DOHH2 (cell line): ENCODE data around the gene ANO8.
A peak's percentile ranks its signal among the peaks of the same experiment; 100 is the strongest.

Experiments used
- H3F3A ChIP-seq: fragments of 200-600 bp; sonication (generic), shearing (Covaris generic); 2 replicates; pipeline ENCODE4 v1.6.0; 2016; ENCODE audit warnings: antibody characterized with exemption, mild to moderate bottlenecking; ENCODE audit not compliant: control insufficient read depth, insufficient read depth
- H3K27ac ChIP-seq: fragments of 200-600 bp; sonication (generic); 2 replicates; pipeline ENCODE4 v1.5.1; 2014; ENCODE audit warnings: low read depth, mild to moderate bottlenecking, low read length, moderate library complexity
- H3K27me3 ChIP-seq: fragments of 200-600 bp; sonication (generic); 2 replicates; pipeline ENCODE4 v1.6.1; 2014; ENCODE audit warnings: mild to moderate bottlenecking, low read length, mixed read lengths; ENCODE audit not compliant: control insufficient read depth
- H3K36me3 ChIP-seq: fragments of 200-600 bp; sonication (generic); 2 replicates; pipeline ENCODE4 v1.6.1; 2014; ENCODE audit warnings: mild to moderate bottlenecking, low read length, moderate library complexity, mixed read lengths; ENCODE audit not compliant: control insufficient read depth
- H3K4me1 ChIP-seq: fragments of 200-600 bp; sonication (generic); 2 replicates; pipeline ENCODE4 v1.6.1; 2014; ENCODE audit warnings: mild to moderate bottlenecking, low read length, mixed read lengths; ENCODE audit not compliant: control insufficient read depth
- H3K4me2 ChIP-seq: fragments of 200-600 bp; sonication (generic); 2 replicates; pipeline ENCODE4 v1.6.0; 2014; ENCODE audit warnings: mild to moderate bottlenecking, low read length, moderate library complexity
- H3K4me3 ChIP-seq: fragments of 200-600 bp; sonication (generic); 2 replicates; pipeline ENCODE4 v1.5.1; 2014; ENCODE audit warnings: mild to moderate bottlenecking, low read length, mixed read lengths
- H3K79me2 ChIP-seq: fragments of 200-600 bp; sonication (generic); 2 replicates; pipeline ENCODE4 v1.6.1; 2014; ENCODE audit warnings: mild to moderate bottlenecking, low read length, mixed read lengths; ENCODE audit not compliant: control insufficient read depth
- H3K9me2 ChIP-seq: fragments of 200-600 bp; sonication (generic); replicated peaks from 2 replicates; pipeline ENCODE4 v1.6.1; 2014; ENCODE audit warnings: mild to moderate bottlenecking, low read length, mixed read lengths; ENCODE audit not compliant: control insufficient read depth
- H3K9me3 ChIP-seq: fragments of 200-600 bp; sonication (generic); 2 replicates; pipeline ENCODE4 v1.6.1; 2014; ENCODE audit warnings: antibody characterized with exemption, low read length, mixed read lengths; ENCODE audit not compliant: control insufficient read depth, insufficient read depth
- H4K20me1 ChIP-seq: fragments of 200-600 bp; sonication (generic); 2 replicates; pipeline ENCODE4 v1.6.0; 2014; ENCODE audit warnings: low read depth, mild to moderate bottlenecking, antibody characterized with exemption, low read length, moderate library complexity; ENCODE audit not compliant: control insufficient read depth, insufficient read depth
- EZH2phosphoT487 ChIP-seq: fragments of 200-600 bp; sonication (generic); IDR thresholded peaks from 2 replicates; pipeline ENCODE4 v1.6.1; 2017; ENCODE audit warnings: borderline replicate concordance, mild to moderate bottlenecking, antibody characterized with exemption, low read length, moderate library complexity, mixed read lengths
- TF ChIP-seq, protein P1 (sequence below): fragments of 200-600 bp; sonication (generic); IDR thresholded peaks from one replicate; pipeline ENCODE4 v1.5.1; 2014; ENCODE audit warnings: antibody characterized with exemption, mild to moderate bottlenecking, low read depth, low read length; ENCODE audit not compliant: poor library complexity, severe bottlenecking

The ANO8 gene

DNA sequence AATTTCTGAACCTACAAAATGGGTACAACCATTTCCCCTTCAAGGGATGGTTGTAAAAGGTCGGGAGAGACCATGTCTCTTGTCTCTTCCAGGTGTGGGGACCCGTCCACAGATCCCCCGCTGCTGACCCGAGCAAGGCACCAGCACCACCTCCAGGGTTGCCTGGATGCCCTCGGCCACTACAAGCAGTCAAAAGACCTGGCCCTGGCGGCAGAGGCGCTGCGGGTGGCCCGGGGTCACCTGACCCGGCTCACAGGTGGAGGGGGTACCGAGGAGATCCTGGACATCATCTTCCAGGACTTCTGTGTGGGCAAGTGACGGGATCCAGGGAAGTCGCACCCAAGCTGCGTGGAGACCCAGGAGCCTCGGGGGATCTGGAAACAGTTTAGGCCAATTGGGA is 6.7 kb upstream of the ANO8 start:
- no peaks in the 10 kb centered on the region; the same call in 1 of the 2 replicates for H4K20me1 ChIP-seq
- no peak overlapping the region for H3K4me2 ChIP-seq
- no peaks in the 10 kb centered on the region for H3K9me3 ChIP-seq
- no peak overlapping the region for H3K27ac ChIP-seq
- H3K36me3 ChIP-seq, result peaks cover 44% of the 10 kb centered on the region
- no peaks in the 10 kb centered on the region for H3K9me2 ChIP-seq
- peaks cover 25% of the 10 kb centered on the region for H3K79me2 ChIP-seq
- no peaks in the 10 kb centered on the region for H3K27me3 ChIP-seq
- H3K4me3 ChIP-seq, result no peak overlapping the region
- peaks cover 6% of the 10 kb centered on the region for H3F3A ChIP-seq
- peaks cover 35% of the 10 kb centered on the region for H3K4me1 ChIP-seq
- TF ChIP-seq EZH2phosphoT487, result no peak
- TF ChIP-seq, protein P1, sequence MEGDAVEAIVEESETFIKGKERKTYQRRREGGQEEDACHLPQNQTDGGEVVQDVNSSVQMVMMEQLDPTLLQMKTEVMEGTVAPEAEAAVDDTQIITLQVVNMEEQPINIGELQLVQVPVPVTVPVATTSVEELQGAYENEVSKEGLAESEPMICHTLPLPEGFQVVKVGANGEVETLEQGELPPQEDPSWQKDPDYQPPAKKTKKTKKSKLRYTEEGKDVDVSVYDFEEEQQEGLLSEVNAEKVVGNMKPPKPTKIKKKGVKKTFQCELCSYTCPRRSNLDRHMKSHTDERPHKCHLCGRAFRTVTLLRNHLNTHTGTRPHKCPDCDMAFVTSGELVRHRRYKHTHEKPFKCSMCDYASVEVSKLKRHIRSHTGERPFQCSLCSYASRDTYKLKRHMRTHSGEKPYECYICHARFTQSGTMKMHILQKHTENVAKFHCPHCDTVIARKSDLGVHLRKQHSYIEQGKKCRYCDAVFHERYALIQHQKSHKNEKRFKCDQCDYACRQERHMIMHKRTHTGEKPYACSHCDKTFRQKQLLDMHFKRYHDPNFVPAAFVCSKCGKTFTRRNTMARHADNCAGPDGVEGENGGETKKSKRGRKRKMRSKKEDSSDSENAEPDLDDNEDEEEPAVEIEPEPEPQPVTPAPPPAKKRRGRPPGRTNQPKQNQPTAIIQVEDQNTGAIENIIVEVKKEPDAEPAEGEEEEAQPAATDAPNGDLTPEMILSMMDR, result no peak

DNA sequence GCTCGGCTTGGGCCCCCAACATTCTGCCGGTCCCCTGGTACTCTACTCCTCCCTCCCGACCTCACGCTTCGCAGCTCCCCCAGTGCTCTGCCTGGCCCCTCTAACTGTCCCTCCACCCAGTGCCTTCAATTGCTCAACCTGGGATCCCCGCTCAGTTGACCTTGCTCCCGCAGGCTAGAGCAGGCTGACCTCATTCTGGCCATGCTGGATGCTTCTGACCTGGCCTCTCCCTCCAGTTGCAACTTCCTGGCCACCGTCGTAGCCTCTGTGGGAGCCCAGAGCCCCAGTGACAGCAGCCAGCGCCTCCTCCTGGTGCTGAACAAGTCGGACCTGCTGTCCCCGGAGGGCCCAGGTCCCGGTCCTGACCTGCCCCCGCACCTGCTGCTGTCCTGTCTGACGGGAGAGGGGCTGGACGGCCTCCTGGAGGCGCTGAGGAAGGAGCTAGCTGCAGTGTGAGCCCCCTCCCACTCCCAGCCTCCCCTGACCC is 6.3 kb upstream of the ANO8 start:
- Histone ChIP-seq H3K4me3 (no peak overlapping the region), H3K9me3 (no peaks in the 10 kb centered on the region), H3K4me2 (no peak overlapping the region), H4K20me1 (no peaks in the 10 kb centered on the region; the same call in 1 of the 2 replicates), H3K79me2 (peaks cover 25% of the 10 kb centered on the region), H3K27me3 (no peaks in the 10 kb centered on the region), H3K27ac (no peak overlapping the region), H3K4me1 (peaks cover 34% of the 10 kb centered on the region), H3F3A (peaks cover 6% of the 10 kb centered on the region), H3K9me2 (no peaks in the 10 kb centered on the region), H3K36me3 (peaks cover 44% of the 10 kb centered on the region)
- TF ChIP-seq, protein P1, result peak; percentile 13
- TF ChIP-seq EZH2phosphoT487, result no peak

DNA sequence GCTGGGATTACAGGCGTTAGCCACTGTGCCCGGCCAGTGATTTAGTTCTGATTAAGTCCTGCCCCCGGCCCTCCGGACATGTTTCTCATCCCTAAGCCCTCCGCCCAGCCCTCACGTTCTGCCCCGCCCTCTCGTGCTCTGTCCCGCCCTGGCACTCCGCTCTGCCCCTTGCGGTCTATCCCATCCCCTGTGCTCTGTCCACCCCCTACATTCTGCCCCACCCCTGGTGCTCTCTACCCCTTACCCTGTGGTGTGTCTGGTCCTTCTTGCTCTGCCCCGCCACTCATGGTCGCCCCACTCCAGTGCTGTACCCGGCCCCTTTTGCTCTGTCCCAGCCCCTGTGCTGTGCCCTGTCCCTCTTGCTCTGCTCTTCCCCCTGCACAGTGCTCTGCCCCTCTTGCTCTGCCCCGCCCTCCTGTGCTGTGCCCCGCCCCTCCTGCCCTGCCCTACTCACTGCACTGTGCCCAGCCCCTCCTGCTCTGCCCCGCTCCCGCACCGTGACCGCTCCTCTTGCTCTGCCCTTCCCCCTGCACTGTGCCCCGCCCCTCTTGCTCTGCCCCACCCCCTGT is 5.7 kb upstream of the ANO8 start:
- Histone ChIP-seq H3K4me3 (no peak overlapping the region), H3K4me1 (peaks cover 39% of the 10 kb centered on the region), H3K36me3 (peaks cover 44% of the 10 kb centered on the region), H3K9me3 (no peaks in the 10 kb centered on the region), H4K20me1 (no peaks in the 10 kb centered on the region; the same call in 1 of the 2 replicates), H3K79me2 (peaks cover 25% of the 10 kb centered on the region), H3K9me2 (no peaks in the 10 kb centered on the region), H3K27ac (no peak overlapping the region), H3K4me2 (no peak overlapping the region), H3F3A (peaks cover 10% of the 10 kb centered on the region), H3K27me3 (no peaks in the 10 kb centered on the region)
- no peak for TF ChIP-seq EZH2phosphoT487
- TF ChIP-seq, protein P1, result no peak
